T-cell (primary cell): Measurements from ENCODE around the gene CYP26B1. TPM values are rescaled to one million over a fixed set of nuclear protein-coding genes. Genes with fewer than 3 reads are reported as not detected.
"Not testable (repeated sequence)": the region's sequence is repeated elsewhere in the genome, so short reads cannot be mapped to it uniquely, and the experiment has no call there.

Experiments used
- ATAC-seq, 4 experiments: fragments of 200-7000 bp in 3 of 4; fragments of 150-1000 bp in 1 of 4; cut with Tn5 transposase; replicated peaks in 1 of 4; 1 replicate in 3 of 4; 2 replicates in 1 of 4; pipeline ENCODE4 v1.10.0; 2021; ENCODE audit warnings: moderate library complexity in 3 of 4, mild to moderate bottlenecking in 2 of 4, moderate number of reproducible peaks in 1 of 4
- CTCF ChIA-PET, 2 donors: fragments of 300-600 bp; sonication (Branson Sonifier 250); formaldehyde crosslinking; loops; one replicate each; lab custom pipeline; 2022; ENCODE audit warnings: antibody characterized with exemption in 2 of 2; lab: Charles Lee
- POLR2A ChIA-PET, 2 donors: fragments of 300-600 bp; sonication (Branson Sonifier 250); formaldehyde crosslinking; loops; one replicate each; lab custom pipeline; 2022; ENCODE audit warnings: antibody characterized with exemption in 2 of 2; lab: Charles Lee
- DNase-seq, 35 experiments: peaks; one replicate each; pipeline versions ENCODE4 v3.0.0 to v3.0.0-alpha.2; 2013 to 2023
- H3K27ac ChIP-seq: one replicate; pipeline ENCODE4 v1.5.1; 2013; ENCODE audit warnings: low read length
- H3K27me3 ChIP-seq, 2 experiments: replicated peaks in 1 of 2; 1 replicate in 1 of 2; 2 replicates in 1 of 2; pipeline versions ENCODE4 v1.6.1 to v1.7.0; 2013; ENCODE audit warnings: low read length in 1 of 2, mixed read lengths in 1 of 2; ENCODE audit not compliant: control insufficient read depth in 2 of 2, insufficient read depth in 2 of 2; ENCODE audit errors: extremely low read depth in 1 of 2
- H3K36me3 ChIP-seq, 2 donors: 1 replicate in 1 of 2; 2 replicates in 1 of 2; pipeline versions ENCODE4 v1.6.1 to v1.7.0; 2013; ENCODE audit warnings: low read length in 1 of 2; ENCODE audit not compliant: control insufficient read depth in 2 of 2, insufficient read depth in 1 of 2; ENCODE audit errors: extremely low read depth in 1 of 2
- H3K4me1 ChIP-seq, 2 experiments: 1 replicate in 1 of 2; 2 replicates in 1 of 2; pipeline versions ENCODE4 v1.6.1 to v1.7.0; 2013; ENCODE audit warnings: low read length in 2 of 2, mixed read lengths in 1 of 2; ENCODE audit not compliant: insufficient read depth in 2 of 2, control insufficient read depth in 1 of 2; ENCODE audit errors: extremely low read depth in 1 of 2
- H3K4me3 ChIP-seq, 2 donors: 1 replicate in 1 of 2; 2 replicates in 1 of 2; pipeline versions ENCODE4 v1.5.1 to v1.7.0; 2013; ENCODE audit warnings: mild to moderate bottlenecking in 2 of 2, low read length in 1 of 2, moderate library complexity in 1 of 2; ENCODE audit not compliant: control insufficient read depth in 1 of 2; ENCODE audit errors: extremely low read depth in 1 of 2
- H3K9me3 ChIP-seq: 2 replicates; pipeline ENCODE4 v1.7.0; 2013
- H3K27ac Mint-ChIP-seq, 2 donors: one replicate each; pipeline ENCODE4 v1.8.0; 2020 to 2021; ENCODE audit warnings: mild to moderate bottlenecking in 2 of 2, mixed read lengths in 2 of 2
- H3K27me3 Mint-ChIP-seq, 2 donors: one replicate each; pipeline ENCODE4 v1.8.0; 2021 to 2022; ENCODE audit warnings: mixed read lengths in 2 of 2
- H3K36me3 Mint-ChIP-seq: one replicate; pipeline ENCODE4 v1.8.0; 2021; ENCODE audit warnings: mixed read lengths
- H3K4me1 Mint-ChIP-seq, 3 donors: one replicate each; pipeline ENCODE4 v1.8.0; 2020 to 2022; ENCODE audit warnings: mixed read lengths in 3 of 3, mild to moderate bottlenecking in 1 of 3
- H3K4me3 Mint-ChIP-seq, 3 donors: one replicate each; pipeline ENCODE4 v1.8.0; 2020 to 2022; ENCODE audit warnings: mild to moderate bottlenecking in 3 of 3, mixed read lengths in 3 of 3, moderate library complexity in 3 of 3
- H3K9me3 Mint-ChIP-seq, 3 donors: one replicate each; pipeline ENCODE4 v1.8.0; 2020 to 2022; ENCODE audit warnings: mixed read lengths in 3 of 3
- WGBS: methylation state at CpG from one replicate; pipeline ENCODE4 v1.1.5; 2013; ENCODE audit warnings: missing lambda C conversion rate; ENCODE audit not compliant: insufficient coverage; 5-methylcytosine and 5-hydroxymethylcytosine counted together
- total RNA-seq, 35 experiments: library from RNA in 6 of 35; stranded (reverse) in 6 of 35; fragments of 120-200 nt in 1 of 35; gene quantifications; one replicate each; pipeline versions ENCODE4 v1.2.1 to v1.2.4 and lab custom pipeline; 2013 to 2026

The CYP26B1 gene
- total RNA-seq, 5 donors from 2014 or later (not counting 1 experiment from before 2014, with no cell fraction given) = 0.06 TPM; not detected in 4

- H3K4me1 ChIP-seq = no peaks in the 10 kb centered on the region
- H3K4me3 ChIP-seq = no peak overlapping the region
- no peaks in the 10 kb centered on the region for H3K9me3 ChIP-seq
- peaks cover 0 to 11% of the 10 kb centered on the region in 2 experiments for H3K27me3 ChIP-seq
- no peak for ATAC-seq
- POLR2A ChIA-PET = no interaction called here
- Mint-ChIP-seq H3K27me3 (peaks cover 3% of the 10 kb centered on the region in 2 donors), H3K4me1 (no peaks in the 10 kb centered on the region), H3K27ac (no peak overlapping the region), H3K9me3 (peaks cover 0 to 8% (median 3%) of the 10 kb centered on the region in 3 donors), H3K4me3 (no peak overlapping the region), H3K36me3 (no peaks in the 10 kb centered on the region)
- CTCF ChIA-PET = no interaction called here
- no peak for DNase-seq
- H3K27ac ChIP-seq = no peak overlapping the region
- WGBS = 72% methylated on average over 4 of the region's 4 CpGs
- no peaks in the 10 kb centered on the region for H3K36me3 ChIP-seq
These were observed 58.6 kb downstream of the CYP26B1 start for GRCh38 chr2:72089028-72089427.

GRCh38 chr2:72086871-72087633, 60.6 kb downstream of the CYP26B1 start:
- H3K36me3 Mint-ChIP-seq, H3K27me3 Mint-ChIP-seq, ATAC-seq, H3K9me3 Mint-ChIP-seq, POLR2A ChIA-PET, H3K27ac ChIP-seq, H3K27ac Mint-ChIP-seq, H3K4me1 Mint-ChIP-seq, H3K36me3 ChIP-seq, DNase-seq, H3K9me3 ChIP-seq, H3K4me3 ChIP-seq, H3K4me3 Mint-ChIP-seq, H3K4me1 ChIP-seq: not testable (repeated sequence)
- 91% methylated on average over 14 of the region's 41 CpGs for WGBS
- CTCF ChIA-PET = interaction anchor here in 1 of 2 donors (0.6 kb wide), 1 partner anchor 568 kb away, joined by 7 read pairs; no protein-coding TSS in a partner anchor
- peaks cover 0 to 16% of the 10 kb centered on the region in 2 experiments for H3K27me3 ChIP-seq

GRCh38 chr2:72085513-72085912, 62.1 kb downstream of the CYP26B1 start:
- H3K9me3 Mint-ChIP-seq = peaks cover 0 to 8% (median 3%) of the 10 kb centered on the region in 3 donors
- H3K4me1 Mint-ChIP-seq = no peaks in the 10 kb centered on the region
- H3K4me3 Mint-ChIP-seq = no peak overlapping the region
- Histone ChIP-seq H3K27ac (no peak overlapping the region), H3K36me3 (no peaks in the 10 kb centered on the region), H3K27me3 (peaks cover 0 to 18% of the 10 kb centered on the region in 2 experiments), H3K9me3 (no peaks in the 10 kb centered on the region), H3K4me1 (no peaks in the 10 kb centered on the region), H3K4me3 (no peak overlapping the region)
- peaks cover 3 to 6% of the 10 kb centered on the region in 2 donors for H3K27me3 Mint-ChIP-seq
- CTCF ChIA-PET = interaction anchor here in 1 of 2 donors (1.1 kb wide), 1 partner anchor 11 kb away, joined by 3 read pairs; no protein-coding TSS in a partner anchor
- ATAC-seq (no peak), DNase-seq (no peak)
- H3K27ac Mint-ChIP-seq = no peak overlapping the region
- POLR2A ChIA-PET = no interaction called here
- no peaks in the 10 kb centered on the region for H3K36me3 Mint-ChIP-seq
- WGBS = 100% methylated on average over 1 of the region's 2 CpGs

GRCh38 chr2:72085036-72085435, 62.6 kb downstream of the CYP26B1 start:
- H3K27me3 Mint-ChIP-seq = peaks cover 3 to 6% of the 10 kb centered on the region in 2 donors
- H3K36me3 Mint-ChIP-seq = no peaks in the 10 kb centered on the region
- CTCF ChIA-PET = no interaction called here
- DNase-seq = no peak
- no peaks in the 10 kb centered on the region for H3K36me3 ChIP-seq
- POLR2A ChIA-PET = no interaction called here
- peaks cover 0 to 18% of the 10 kb centered on the region in 2 experiments for H3K27me3 ChIP-seq
- peaks cover 0 to 4% (median 3%) of the 10 kb centered on the region in 3 donors for H3K9me3 Mint-ChIP-seq
- no peak for ATAC-seq
- no peaks in the 10 kb centered on the region for H3K4me1 ChIP-seq
- H3K4me1 Mint-ChIP-seq = no peaks in the 10 kb centered on the region
- H3K27ac ChIP-seq = no peak overlapping the region
- H3K9me3 ChIP-seq = no peaks in the 10 kb centered on the region
- no peak overlapping the region for H3K4me3 ChIP-seq
- H3K4me3 Mint-ChIP-seq = no peak overlapping the region
- WGBS = 83% methylated on average over 5 of the region's 10 CpGs
- H3K27ac Mint-ChIP-seq = no peak overlapping the region

GRCh38 chr2:72084584-72084976, 63.1 kb downstream of the CYP26B1 start:
- no peak overlapping the region for H3K4me3 Mint-ChIP-seq

GRCh38 chr2:72083751-72084583, 63.7 kb downstream of the CYP26B1 start:
- Histone ChIP-seq H3K27me3 (peaks cover 0 to 18% of the 10 kb centered on the region in 2 experiments), H3K4me3 (no peak overlapping the region), H3K36me3 (no peaks in the 10 kb centered on the region), H3K9me3 (no peaks in the 10 kb centered on the region), H3K27ac (no peak overlapping the region), H3K4me1 (no peaks in the 10 kb centered on the region)
- Mint-ChIP-seq H3K27me3 (peaks cover 3 to 6% of the 10 kb centered on the region in 2 donors), H3K4me3 (no peak overlapping the region), H3K9me3 (peaks cover 0 to 4% (median 3%) of the 10 kb centered on the region in 3 donors), H3K4me1 (no peaks in the 10 kb centered on the region), H3K36me3 (no peaks in the 10 kb centered on the region), H3K27ac (no peak overlapping the region)
- ChIA-PET CTCF (no interaction called here), POLR2A (no interaction called here)
- no peak for ATAC-seq
- DNase-seq = no peak
- WGBS = 80% methylated on average over 19 of the region's 24 CpGs

More at GRCh38 chr2:72084584-72084976, 63.1 kb downstream of the CYP26B1 start:
- Mint-ChIP-seq H3K4me1 (no peaks in the 10 kb centered on the region), H3K36me3 (no peaks in the 10 kb centered on the region), H3K27ac (no peak overlapping the region), H3K9me3 (peaks cover 0 to 4% (median 3%) of the 10 kb centered on the region in 3 donors), H3K27me3 (peaks cover 3 to 6% of the 10 kb centered on the region in 2 donors)
- ATAC-seq = no peak
- ChIA-PET CTCF (no interaction called here), POLR2A (no interaction called here)
- Histone ChIP-seq H3K36me3 (no peaks in the 10 kb centered on the region), H3K27me3 (peaks cover 0 to 18% of the 10 kb centered on the region in 2 experiments), H3K9me3 (no peaks in the 10 kb centered on the region), H3K4me3 (no peak overlapping the region), H3K4me1 (no peaks in the 10 kb centered on the region), H3K27ac (no peak overlapping the region)
- DNase-seq = no peak
- 86% methylated on average over 3 of the region's 6 CpGs for WGBS
